ENCODE measurements around the gene ADGRF3.
"Not testable (repeated sequence)": the region's sequence is repeated elsewhere in the genome, so short reads cannot be mapped to it uniquely, and the experiment has no call there.

The ADGRF3 gene

GRCh38 chr2:26270373-26270772, 76.2 kb downstream of the ADGRF3 start:
- DNase-seq: no peak

GRCh38 chr2:26269571-26270158, 76.9 kb downstream of the ADGRF3 start:
- DNase-seq: no peak

GRCh38 chr2:26268670-26269385, 77.8 kb downstream of the ADGRF3 start:
- DNase-seq: not testable (repeated sequence)

- DNase-seq: no peak
Observed at GRCh38 chr2:26268213-26268612, 78.4 kb downstream of the ADGRF3 start.

- DNase-seq: not testable (repeated sequence)
Observed at GRCh38 chr2:26258836-26259235, 87.8 kb downstream of the ADGRF3 start.

Measured in activated CD4-positive, alpha-beta T cell treated with anti-CD3 and anti-CD28 coated beads, Interleukin-2, amount 50 U/mL, for 16 hours (primary cell).